ENCODE data around the gene COL8A1.

COL8A1 gene

DNA sequence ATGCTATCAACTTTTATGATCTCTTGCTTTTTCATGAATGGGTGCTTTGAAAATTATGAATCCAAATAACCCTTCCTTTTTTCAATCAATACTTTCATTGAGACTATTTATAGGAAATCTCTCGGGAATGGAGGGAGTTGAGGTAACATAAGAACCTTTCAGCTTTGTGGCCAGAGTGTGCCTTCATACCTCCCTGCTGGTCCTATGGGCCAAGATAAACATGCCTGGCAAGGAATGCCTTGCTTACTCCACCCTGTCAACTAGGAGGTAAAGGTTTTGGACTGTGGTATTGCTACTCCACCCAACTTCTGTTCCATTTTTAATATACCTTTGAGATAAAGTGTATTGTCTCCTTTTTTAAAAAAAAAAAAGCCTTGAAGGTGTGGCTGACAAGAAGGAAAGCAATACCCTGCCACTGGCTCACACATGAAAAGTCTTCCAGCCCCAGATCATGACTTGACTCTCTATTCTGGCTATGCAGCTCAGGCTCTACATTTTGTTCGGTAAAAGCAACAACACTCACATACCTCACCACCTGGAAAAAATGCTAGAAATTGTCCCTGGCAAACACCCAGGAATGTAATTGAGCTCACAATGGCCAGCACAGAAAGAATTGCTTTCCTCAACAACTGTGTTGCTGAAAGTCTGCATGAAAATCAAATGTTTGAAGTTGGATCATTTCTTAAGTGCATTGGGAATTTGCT is 35.8 kb downstream of the COL8A1 start (continued):
- TF ChIP-seq POU6F1 (CRISPR knock-in tag; IDR thresholded peaks at IDR 0.05; ENCODE audit: borderline replicate concordance, low read depth), result no peak

DNA sequence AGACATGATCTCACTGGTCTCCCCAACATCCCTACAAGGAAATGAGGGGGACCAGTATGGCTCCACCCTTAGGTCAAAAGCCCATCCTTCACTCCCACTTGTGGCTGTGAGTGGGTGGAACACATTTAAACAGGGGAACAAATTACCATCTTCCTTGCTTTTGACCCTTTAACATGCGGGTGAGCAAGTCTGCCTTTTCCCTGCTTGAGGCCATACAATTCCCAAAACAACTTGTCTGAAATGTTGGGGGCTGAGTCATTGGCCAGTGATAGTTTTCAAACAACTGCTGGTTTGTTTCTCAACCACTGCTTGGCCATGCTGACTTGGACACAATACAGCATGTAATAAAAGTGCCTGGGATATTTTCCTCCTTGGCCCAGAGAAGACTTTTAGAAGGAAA is 39.6 kb downstream of the COL8A1 start:
- TF ChIP-seq GLIS3 (CRISPR knock-in tag; IDR thresholded peaks at IDR 0.05) (no peak), CSRNP3 (CRISPR knock-in tag; IDR thresholded peaks at IDR 0.05) (no peak), PPARA (CRISPR knock-in tag; IDR thresholded peaks at IDR 0.05; ENCODE audit: borderline replicate concordance) (no peak), CSDC2 (CRISPR knock-in tag; IDR thresholded peaks at IDR 0.05) (no peak), SNAI2 (CRISPR knock-in tag; IDR thresholded peaks at IDR 0.05) (no peak), BACH2 (CRISPR knock-in tag; IDR thresholded peaks at IDR 0.05; ENCODE audit: borderline replicate concordance) (no peak), ZNF565 (CRISPR knock-in tag; conservative IDR thresholded peaks at IDR 0.05; ENCODE audit: low read depth) (no peak), CREB5 (CRISPR knock-in tag; IDR thresholded peaks at IDR 0.05; ENCODE audit: low read depth) (no peak), ARNTL (CRISPR knock-in tag; IDR thresholded peaks at IDR 0.05; ENCODE audit: borderline replicate concordance, low read depth) (no peak), ZC3H10 (CRISPR knock-in tag; IDR thresholded peaks at IDR 0.05) (no peak), ZNF8 (CRISPR knock-in tag; IDR thresholded peaks at IDR 0.05) (no peak)
- TF ChIP-seq, protein P1, sequence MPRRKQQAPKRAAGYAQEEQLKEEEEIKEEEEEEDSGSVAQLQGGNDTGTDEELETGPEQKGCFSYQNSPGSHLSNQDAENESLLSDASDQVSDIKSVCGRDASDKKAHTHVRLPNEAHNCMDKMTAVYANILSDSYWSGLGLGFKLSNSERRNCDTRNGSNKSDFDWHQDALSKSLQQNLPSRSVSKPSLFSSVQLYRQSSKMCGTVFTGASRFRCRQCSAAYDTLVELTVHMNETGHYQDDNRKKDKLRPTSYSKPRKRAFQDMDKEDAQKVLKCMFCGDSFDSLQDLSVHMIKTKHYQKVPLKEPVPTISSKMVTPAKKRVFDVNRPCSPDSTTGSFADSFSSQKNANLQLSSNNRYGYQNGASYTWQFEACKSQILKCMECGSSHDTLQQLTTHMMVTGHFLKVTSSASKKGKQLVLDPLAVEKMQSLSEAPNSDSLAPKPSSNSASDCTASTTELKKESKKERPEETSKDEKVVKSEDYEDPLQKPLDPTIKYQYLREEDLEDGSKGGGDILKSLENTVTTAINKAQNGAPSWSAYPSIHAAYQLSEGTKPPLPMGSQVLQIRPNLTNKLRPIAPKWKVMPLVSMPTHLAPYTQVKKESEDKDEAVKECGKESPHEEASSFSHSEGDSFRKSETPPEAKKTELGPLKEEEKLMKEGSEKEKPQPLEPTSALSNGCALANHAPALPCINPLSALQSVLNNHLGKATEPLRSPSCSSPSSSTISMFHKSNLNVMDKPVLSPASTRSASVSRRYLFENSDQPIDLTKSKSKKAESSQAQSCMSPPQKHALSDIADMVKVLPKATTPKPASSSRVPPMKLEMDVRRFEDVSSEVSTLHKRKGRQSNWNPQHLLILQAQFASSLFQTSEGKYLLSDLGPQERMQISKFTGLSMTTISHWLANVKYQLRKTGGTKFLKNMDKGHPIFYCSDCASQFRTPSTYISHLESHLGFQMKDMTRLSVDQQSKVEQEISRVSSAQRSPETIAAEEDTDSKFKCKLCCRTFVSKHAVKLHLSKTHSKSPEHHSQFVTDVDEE (CRISPR knock-in tag; IDR thresholded peaks at IDR 0.05), result no peak
- no peak for ATAC-seq

GRCh38 chr3:99678896-99679295 is 40.5 kb downstream of the COL8A1 start:
- TF ChIP-seq ESRRG (CRISPR knock-in tag; IDR thresholded peaks at IDR 0.05), result no peak
- no peak for TF ChIP-seq BACH2 (CRISPR knock-in tag; IDR thresholded peaks at IDR 0.05; ENCODE audit: borderline replicate concordance)
- TF ChIP-seq CSDC2 (CRISPR knock-in tag; IDR thresholded peaks at IDR 0.05), result no peak
- TF ChIP-seq ZNF565 (CRISPR knock-in tag; conservative IDR thresholded peaks at IDR 0.05; ENCODE audit: low read depth), result no peak
- TF ChIP-seq RARB (CRISPR knock-in tag; IDR thresholded peaks at IDR 0.05), result no peak
- TF ChIP-seq, protein P1 (CRISPR knock-in tag; IDR thresholded peaks at IDR 0.05), result no peak
- TF ChIP-seq ZFP3 (CRISPR knock-in tag; IDR thresholded peaks at IDR 0.05), result no peak
- no peak for TF ChIP-seq CREB5 (CRISPR knock-in tag; IDR thresholded peaks at IDR 0.05; ENCODE audit: low read depth)
- TF ChIP-seq ZFP30 (CRISPR knock-in tag; IDR thresholded peaks at IDR 0.05), result no peak
- TF ChIP-seq PPARA (CRISPR knock-in tag; IDR thresholded peaks at IDR 0.05; ENCODE audit: borderline replicate concordance), result no peak
- no peak for TF ChIP-seq CSRNP3 (CRISPR knock-in tag; IDR thresholded peaks at IDR 0.05)
- no peak for TF ChIP-seq ZNF8 (CRISPR knock-in tag; IDR thresholded peaks at IDR 0.05)
- ATAC-seq, result no peak

Data from SK-N-SH treated with all-trans-retinoic acid at 6 μM for 48 hours (cell line).